ENCODE measurements around the gene CCR2.

The CCR2 gene

DNA sequence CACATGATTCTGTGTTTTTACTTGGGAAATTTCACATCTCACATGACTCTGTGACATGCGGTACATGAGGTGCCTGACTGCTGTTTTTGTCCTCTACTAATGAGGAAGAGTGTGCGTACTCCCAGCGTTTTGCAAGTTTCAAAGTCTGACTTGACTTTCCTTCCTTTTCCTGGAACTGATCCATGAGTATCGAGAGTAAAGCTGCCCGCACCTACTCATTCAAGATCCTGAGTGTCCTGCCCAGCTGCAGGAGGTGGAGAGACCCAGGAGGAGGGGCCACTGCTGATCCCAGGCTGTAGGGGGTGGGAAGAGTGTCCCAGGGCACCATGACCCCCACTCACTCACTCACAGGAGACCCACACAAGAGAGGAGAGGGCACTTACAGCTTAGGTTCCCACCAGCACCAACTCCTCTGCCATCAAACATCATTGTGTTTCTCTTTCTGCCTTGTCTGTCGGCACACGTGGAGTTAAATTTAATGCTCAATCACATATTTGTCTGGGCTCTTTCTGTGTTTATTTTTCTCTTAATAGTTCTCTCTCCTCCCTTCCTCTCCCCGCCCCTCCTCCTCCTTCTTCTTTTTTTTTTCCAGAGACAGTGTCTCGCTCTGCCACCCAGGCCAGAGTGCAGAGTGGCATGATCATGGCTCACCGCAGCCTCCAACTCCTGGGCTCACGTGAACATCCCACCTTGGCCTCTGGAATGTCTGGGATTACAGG is 51.5 kb downstream of the CCR2 start:
- ATAC-seq, result no peak

DNA sequence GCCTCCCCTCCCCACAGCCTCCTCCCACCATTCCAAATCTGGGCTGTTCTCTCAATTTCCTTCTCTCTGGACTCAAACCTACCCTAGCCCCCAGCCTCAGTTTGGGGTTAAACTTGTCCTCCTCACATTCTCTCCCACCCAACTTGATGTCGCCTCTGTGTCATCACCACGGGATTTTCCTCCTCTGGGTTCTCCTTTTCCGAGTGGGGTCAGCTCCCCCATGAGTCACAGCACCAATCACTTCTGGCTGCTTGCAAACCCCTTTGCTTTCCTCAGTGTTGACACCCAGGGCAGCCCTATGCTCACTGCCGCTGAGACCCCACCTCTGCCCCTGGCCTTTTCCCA is 52.5 kb downstream of the CCR2 start:
- ATAC-seq, result no peak

DNA sequence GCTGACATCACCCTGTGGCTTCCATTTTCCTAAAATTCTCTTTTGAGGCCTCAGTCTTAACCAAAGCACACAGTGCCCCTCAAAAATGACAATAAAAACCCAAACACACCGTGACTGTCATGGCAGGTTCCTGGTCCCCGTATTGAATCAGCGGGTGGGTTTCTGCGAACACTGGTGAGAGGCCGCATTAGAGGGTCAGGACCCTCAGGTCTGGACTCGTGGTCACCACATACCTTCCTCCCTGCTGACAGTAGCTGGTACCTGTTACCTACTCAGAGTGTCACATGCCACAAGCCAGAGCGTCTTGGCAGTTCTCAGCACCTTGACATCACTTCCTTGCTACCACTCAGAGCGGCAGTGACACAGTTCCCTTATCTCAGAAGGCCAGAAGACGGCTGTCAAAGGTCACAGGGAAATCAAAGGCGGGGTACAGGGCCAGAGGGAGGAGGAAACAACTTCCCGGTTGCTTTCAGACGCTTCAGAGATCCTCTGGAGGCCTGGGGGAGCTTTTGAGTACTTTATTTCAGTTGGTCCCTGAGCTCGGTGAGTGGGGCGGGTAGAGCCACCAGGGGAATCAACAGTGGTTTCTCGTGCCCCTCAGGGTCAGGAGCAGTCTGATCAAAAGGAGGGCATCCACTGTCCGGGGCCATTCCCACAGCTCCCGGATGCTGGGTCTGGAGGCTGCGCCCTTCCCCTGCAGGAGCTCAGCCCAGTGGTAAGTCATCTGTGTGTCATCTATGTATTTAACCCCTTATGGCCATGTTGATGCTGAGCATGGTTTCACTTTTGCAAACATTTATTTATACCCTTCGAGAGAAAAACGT is 53.1 kb downstream of the CCR2 start, which contains the start of the genes CCR5AS and CCRL2:
TSS of gene CCR5AS (minus strand) at position 279 of the 824 bp plus-strand sequence.
TSS of gene CCRL2 (plus strand) at position 472 of the 824 bp plus-strand sequence. CDS start 821 bp downstream, outside the sequence.
- peak; percentile 92 for ATAC-seq

DNA sequence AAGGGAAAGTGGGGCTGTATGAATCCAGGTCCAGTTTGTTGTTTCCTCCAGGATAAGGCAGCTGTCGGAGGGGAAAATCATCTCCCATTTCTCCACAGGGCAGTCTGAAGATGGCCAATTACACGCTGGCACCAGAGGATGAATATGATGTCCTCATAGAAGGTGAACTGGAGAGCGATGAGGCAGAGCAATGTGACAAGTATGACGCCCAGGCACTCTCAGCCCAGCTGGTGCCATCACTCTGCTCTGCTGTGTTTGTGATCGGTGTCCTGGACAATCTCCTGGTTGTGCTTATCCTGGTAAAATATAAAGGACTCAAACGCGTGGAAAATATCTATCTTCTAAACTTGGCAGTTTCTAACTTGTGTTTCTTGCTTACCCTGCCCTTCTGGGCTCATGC is 54.1 kb downstream of the CCR2 start:
- ATAC-seq, result no peak

DNA sequence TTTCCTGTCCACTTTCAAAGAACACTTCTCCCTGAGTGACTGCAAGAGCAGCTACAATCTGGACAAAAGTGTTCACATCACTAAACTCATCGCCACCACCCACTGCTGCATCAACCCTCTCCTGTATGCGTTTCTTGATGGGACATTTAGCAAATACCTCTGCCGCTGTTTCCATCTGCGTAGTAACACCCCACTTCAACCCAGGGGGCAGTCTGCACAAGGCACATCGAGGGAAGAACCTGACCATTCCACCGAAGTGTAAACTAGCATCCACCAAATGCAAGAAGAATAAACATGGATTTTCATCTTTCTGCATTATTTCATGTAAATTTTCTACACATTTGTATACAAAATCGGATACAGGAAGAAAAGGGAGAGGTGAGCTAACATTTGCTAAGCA is 54.9 kb downstream of the CCR2 start:
- no peak for ATAC-seq

DNA sequence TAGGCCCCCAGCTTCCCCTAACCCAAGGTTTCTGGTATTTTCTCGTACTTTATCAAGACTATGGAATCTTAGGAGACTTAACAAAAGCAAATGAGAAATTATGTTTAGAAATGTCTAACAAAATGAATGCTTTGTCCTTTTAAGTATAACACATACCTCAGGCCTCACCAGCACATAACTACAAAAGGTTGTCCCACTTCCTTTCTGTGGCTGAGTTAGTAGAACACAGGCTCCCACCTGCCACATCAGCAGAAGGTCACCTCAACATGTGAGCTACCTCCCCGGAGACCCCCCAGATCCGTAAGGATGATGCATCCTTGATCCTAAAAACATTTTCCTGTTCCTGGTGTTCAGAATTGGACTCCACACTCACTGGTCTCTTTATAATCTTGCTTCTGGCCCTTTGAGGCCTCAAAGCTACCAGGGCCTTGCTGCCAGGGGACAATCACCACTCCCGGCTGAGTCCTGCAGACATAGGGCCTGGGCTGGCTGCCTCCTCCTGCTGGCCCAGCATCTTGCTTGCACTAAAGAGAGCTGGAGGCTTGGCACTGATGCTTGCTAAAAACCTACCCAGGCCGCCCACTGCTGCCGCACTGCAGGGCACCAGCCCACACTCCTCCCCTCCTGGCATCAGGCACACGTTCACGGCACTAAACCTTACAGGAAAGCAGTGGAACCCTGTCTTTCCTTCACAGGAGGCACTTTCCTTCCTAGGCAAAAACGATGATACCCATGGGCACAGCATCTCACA is 56.0 kb downstream of the CCR2 start:
- no peak for ATAC-seq
